DMS114 treated with DMSO at 0.1 percent for 48 hours (cell line): Measurements from ENCODE around the gene STAC.

Experiments
- DNase-seq: peaks from one replicate; lab custom pipeline; 2025; ENCODE audit not compliant: unreplicated experiment; lab: John Stamatoyannopoulos, UW

STAC gene

GRCh38 chr3:36511791-36512486, 131.6 kb downstream of the STAC start:
- no peak for DNase-seq

- no peak for DNase-seq
Measured at GRCh38 chr3:36512555-36512954, 132.3 kb downstream of the STAC start.

GRCh38 chr3:36514171-36514570, 133.9 kb downstream of the STAC start:
- DNase-seq: no peak

GRCh38 chr3:36519682-36520081, 139.4 kb downstream of the STAC start:
- no peak for DNase-seq

- no peak for DNase-seq
Measured at GRCh38 chr3:36520241-36521006, 140.1 kb downstream of the STAC start.

- no peak for DNase-seq
Measured at GRCh38 chr3:36521007-36521379, 140.7 kb downstream of the STAC start.

GRCh38 chr3:36524560-36524959, 144.3 kb downstream of the STAC start:
- no peak for DNase-seq

- DNase-seq: no peak
Measured at GRCh38 chr3:36525115-36525801, 145.0 kb downstream of the STAC start.

GRCh38 chr3:36538136-36538749, 157.9 kb downstream of the STAC start:
- DNase-seq: no peak

GRCh38 chr3:36540888-36541518, 160.7 kb downstream of the STAC start:
- peak; percentile 0 for DNase-seq

- no peak for DNase-seq
Measured at GRCh38 chr3:36542186-36542585, 161.9 kb downstream of the STAC start.

GRCh38 chr3:36543276-36543997, 163.1 kb downstream of the STAC start:
- DNase-seq: no peak

GRCh38 chr3:36546226-36546625, 165.9 kb downstream of the STAC start:
- DNase-seq: no peak

- no peak for DNase-seq
Measured at GRCh38 chr3:36548712-36549111, 168.4 kb downstream of the STAC start.

- no peak for DNase-seq
Measured at GRCh38 chr3:36557021-36557707, 176.9 kb downstream of the STAC start.

GRCh38 chr3:36557708-36558421, 177.6 kb downstream of the STAC start:
- no peak for DNase-seq

GRCh38 chr3:36558961-36559360, 178.7 kb downstream of the STAC start:
- no peak for DNase-seq

GRCh38 chr3:36560685-36561084, 180.4 kb downstream of the STAC start:
- no peak for DNase-seq

- DNase-seq: no peak
Measured at GRCh38 chr3:36561601-36562000, 181.3 kb downstream of the STAC start.
